ENCODE measurements around the gene LATS2.
"Not testable (repeated sequence)": the region's sequence is repeated elsewhere in the genome, so short reads cannot be mapped to it uniquely, and the experiment has no call there.

DNA sequence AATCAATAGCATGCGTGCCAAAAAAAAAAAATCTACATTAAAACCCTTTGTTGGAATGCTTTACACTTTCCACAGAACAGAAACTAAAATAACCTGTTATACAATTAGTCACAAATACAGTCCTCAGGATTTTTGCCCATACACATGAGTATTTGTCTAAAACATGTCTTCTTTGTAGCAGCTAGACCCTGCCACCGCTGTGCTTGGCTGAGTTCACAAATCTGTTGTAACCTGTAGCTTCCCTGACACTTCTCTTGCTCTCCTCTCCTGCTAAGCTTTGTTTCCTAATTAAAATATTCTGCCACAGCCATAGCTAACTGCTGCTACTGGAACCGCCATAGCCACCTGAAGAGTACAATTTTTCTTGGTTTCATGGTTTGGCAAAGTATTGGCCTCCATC, 113.4 kb downstream of the LATS2 start:
- TF ChIP-seq, protein P1, sequence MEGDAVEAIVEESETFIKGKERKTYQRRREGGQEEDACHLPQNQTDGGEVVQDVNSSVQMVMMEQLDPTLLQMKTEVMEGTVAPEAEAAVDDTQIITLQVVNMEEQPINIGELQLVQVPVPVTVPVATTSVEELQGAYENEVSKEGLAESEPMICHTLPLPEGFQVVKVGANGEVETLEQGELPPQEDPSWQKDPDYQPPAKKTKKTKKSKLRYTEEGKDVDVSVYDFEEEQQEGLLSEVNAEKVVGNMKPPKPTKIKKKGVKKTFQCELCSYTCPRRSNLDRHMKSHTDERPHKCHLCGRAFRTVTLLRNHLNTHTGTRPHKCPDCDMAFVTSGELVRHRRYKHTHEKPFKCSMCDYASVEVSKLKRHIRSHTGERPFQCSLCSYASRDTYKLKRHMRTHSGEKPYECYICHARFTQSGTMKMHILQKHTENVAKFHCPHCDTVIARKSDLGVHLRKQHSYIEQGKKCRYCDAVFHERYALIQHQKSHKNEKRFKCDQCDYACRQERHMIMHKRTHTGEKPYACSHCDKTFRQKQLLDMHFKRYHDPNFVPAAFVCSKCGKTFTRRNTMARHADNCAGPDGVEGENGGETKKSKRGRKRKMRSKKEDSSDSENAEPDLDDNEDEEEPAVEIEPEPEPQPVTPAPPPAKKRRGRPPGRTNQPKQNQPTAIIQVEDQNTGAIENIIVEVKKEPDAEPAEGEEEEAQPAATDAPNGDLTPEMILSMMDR (IDR thresholded peaks at IDR 0.05) = not testable (repeated sequence)
- TF ChIP-seq POLR2A (IDR thresholded peaks at IDR 0.05) = not testable (repeated sequence)
